Urothelium cell line (cell line): ENCODE measurements around the gene ZP2.
"Not testable (repeated sequence)": the region's sequence is repeated elsewhere in the genome, so short reads cannot be mapped to it uniquely, and the experiment has no call there.

Source experiments
- DNase-seq: peaks from one replicate; pipeline ENCODE4 v3.0.0; 2011; ENCODE audit warnings: low spot score, mixed read lengths
- FAIRE-seq: peaks from 2 replicates; lab custom pipeline; 2011; peaks lifted over from hg19 to GRCh38; lab: Jason Lieb, UNC

Gene ZP2

DNA sequence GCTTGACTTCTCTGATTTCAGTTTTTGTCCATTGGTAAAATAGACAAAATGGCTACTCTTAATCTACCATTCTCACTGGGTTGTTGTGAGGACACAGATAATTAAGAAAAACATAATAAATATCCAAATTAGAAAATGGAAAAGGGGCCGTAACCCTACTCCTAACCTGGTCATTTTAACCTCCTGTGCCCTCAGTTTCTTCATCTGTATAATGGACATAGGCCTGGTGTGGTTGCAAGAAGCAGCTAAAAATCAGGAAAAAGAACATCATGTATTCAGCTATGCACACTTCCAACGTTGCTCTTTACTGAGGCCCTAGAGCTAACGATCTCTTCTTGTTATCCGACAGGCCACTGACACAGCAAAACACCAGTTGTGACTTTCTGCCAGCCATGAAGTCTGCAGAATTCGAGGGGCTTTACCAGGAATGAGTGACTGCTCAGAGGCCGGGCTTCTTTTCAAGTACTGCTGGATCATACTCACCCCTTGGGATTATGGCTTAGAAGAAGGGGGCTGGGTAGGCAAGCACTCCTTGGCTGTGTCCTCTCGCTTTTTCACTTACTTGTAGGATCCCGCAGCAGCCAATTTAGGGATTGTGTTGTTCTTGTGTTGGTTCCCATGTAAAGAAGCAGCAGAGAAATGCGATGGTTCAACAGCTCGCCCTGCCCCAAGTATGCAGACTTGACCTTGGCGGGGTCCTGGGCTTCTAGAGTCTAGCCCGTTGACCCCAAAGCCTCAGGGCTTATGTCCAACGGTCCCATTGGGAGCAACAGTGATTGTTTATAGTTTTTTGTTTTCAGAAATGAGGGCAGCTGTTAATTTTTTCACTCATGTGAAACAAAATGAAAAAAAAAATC is 32.0 kb downstream of the ZP2 start:
- DNase-seq (no peak), FAIRE-seq (no peak)

DNA sequence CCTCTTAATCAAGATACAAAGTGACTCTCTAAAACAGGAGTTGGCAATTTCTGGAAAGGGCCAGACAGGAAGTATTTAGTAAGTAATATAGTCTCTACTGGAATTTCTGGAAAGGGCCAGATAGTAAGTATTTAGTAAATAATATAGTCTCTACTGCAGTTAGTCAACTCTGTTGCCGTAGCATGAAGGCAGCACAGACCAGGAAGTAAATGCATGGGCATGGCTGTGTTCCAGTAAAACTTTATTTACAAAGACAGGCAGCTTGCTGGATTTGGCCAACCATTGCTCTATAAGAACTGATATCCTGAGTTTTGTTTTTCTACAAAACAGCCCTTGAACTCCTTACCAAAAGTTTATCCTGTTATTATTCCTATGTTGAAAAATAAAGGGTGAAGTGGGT is 36.0 kb downstream of the ZP2 start:
- no peak for FAIRE-seq
- no peak for DNase-seq

- FAIRE-seq: no peak
These were observed 38.7 kb downstream of the ZP2 start for GRCh38 chr16:21172650-21173049.

DNA sequence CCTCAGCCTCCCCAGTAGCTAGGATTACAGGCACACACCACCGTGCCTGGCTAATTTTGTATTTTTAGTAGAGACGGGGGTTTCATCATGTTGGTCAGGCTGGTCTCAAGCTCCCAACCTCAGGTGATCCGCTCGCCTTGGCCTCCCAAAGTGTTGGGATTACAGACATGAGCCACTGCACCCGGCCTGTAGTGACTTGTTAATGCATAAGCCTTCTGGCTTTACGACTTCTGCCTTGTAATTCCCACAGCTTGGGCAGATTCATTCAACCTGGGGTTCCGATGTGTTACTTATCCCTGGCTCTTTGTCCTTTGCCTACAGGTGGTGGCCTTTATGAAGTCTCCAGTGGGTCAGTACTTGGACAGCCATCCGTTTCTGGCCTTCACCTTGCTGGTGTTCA is 41.3 kb downstream of the ZP2 start:
- not testable (repeated sequence) for FAIRE-seq, DNase-seq

More at GRCh38 chr16:21172650-21173049, 38.7 kb downstream of the ZP2 start:
- DNase-seq: no peak

DNA sequence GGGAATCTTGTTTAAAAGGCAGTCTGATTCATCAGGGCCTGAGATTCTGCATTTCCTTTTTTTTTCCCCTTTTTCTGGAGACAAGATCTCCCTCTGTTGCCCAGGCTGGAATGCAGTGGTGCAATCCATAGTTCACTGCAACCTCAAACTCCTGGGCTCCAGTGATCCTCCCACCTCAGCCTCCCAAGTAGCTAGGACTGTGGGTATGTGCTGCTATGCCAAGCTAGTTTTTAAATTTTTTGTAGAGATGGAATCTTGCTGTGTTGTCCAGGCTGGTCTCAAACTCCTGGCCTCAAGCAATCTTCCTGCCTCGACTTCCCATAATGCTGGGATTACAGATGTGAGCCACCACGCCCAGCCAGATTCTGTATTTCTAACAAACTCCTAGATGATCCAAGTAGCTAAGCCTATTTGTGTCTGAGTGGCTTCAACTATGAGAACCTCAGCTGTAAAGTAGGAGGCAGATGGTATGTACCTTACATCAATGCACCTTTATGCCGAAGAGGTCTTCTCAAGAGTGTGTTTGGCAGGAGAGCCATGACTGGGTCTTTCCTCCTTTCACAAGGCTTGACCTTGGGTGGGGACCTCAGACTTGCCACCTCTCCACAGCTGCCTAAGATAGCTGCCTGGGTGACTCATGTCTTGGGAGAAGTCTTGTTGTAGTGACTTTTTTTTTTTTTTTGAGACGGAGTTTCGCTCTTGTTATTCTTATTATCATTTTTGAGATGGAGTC is 42.0 kb downstream of the ZP2 start:
- FAIRE-seq: no peak

DNA sequence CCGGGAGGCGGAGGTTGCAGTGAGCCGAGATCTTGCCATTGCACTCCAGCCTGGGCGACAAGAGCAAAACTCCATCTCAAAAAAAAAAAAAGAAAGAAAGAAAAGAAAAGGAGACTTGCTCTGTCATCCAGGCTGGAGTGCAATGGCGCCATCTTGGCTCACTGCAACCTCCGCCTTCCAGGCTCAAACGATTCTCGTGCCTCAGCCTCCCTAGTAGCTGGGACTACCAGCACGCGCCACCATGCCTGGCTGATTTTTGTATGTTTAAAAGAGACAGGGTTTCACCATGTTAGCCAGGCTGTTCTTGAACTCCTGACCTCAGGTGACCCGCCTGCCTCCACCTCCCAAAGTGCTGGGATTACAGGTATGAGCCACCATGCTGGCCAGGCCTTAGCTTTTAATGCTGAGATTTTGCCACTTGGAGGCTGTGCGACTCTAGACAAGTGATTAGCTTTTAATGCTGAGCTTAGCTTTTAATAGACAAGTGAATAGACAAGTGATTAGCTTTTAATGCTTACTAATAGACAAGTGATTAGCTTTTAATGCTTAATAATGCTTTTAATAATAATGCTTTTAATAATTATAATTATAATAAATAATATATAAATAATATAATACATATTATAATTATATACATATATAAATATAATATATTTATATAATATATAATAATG is 43.3 kb downstream of the ZP2 start:
- DNase-seq (no peak), FAIRE-seq (no peak)

More for the DNA sequence above, 42.0 kb downstream of the ZP2 start:
- no peak for DNase-seq

GRCh38 chr16:21167360-21167759 is 44.0 kb downstream of the ZP2 start:
- FAIRE-seq (no peak), DNase-seq (peak; percentile 67)

- FAIRE-seq (no peak), DNase-seq (peak; percentile 16)
These were observed 44.8 kb downstream of the ZP2 start for GRCh38 chr16:21166561-21166961.

GRCh38 chr16:21164521-21165168 is 46.7 kb downstream of the ZP2 start:
- FAIRE-seq: no peak
- no peak for DNase-seq

DNA sequence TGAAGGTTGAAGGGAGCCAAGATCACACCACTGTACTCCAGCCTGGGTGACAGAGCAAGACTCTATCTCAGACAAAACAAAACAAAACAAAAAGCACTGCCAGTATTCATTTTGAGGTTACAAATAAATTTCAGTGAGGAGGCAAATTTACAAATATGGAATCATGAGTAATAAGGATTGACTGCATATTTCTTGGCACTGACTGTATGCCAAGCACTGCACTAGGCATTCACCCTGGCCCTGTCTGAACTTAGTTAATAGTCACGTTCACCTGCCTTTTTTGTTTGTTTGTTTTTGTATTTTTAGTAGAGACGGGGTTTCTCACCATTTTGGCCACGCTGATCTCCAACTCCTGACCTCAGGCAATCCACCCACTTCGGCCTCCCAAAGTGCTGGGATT is 47.8 kb downstream of the ZP2 start:
- FAIRE-seq: no peak

GRCh38 chr16:21162661-21163151 is 48.7 kb downstream of the ZP2 start:
- FAIRE-seq: no peak

More for the DNA sequence above, 47.8 kb downstream of the ZP2 start:
- DNase-seq: no peak

GRCh38 chr16:21161211-21161610 is 50.2 kb downstream of the ZP2 start:
- FAIRE-seq: no peak
- no peak for DNase-seq

More at GRCh38 chr16:21162661-21163151, 48.7 kb downstream of the ZP2 start:
- no peak for DNase-seq

DNA sequence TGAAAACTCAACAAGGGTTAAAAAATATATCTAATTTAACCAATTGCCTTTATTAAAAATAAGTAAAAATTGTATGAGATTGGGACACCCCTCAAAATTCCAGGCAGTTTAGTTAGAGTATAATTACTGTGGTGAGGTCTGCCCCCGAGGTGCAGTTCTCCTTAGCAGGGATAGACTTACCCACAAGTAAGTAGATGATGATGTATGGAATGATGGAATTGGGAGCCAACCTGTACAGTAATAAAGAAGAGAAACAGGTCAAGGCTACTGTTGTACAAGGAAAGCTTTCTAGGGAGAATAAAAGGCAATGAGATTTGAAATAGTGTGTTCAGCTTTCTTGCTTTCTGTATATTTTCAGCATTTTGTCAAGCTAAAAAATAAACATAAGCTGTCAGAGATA is 51.1 kb downstream of the ZP2 start:
- FAIRE-seq (no peak), DNase-seq (no peak)

- DNase-seq: peak; percentile 17
- no peak for FAIRE-seq
These were observed 52.0 kb downstream of the ZP2 start for GRCh38 chr16:21159281-21159951.

DNA sequence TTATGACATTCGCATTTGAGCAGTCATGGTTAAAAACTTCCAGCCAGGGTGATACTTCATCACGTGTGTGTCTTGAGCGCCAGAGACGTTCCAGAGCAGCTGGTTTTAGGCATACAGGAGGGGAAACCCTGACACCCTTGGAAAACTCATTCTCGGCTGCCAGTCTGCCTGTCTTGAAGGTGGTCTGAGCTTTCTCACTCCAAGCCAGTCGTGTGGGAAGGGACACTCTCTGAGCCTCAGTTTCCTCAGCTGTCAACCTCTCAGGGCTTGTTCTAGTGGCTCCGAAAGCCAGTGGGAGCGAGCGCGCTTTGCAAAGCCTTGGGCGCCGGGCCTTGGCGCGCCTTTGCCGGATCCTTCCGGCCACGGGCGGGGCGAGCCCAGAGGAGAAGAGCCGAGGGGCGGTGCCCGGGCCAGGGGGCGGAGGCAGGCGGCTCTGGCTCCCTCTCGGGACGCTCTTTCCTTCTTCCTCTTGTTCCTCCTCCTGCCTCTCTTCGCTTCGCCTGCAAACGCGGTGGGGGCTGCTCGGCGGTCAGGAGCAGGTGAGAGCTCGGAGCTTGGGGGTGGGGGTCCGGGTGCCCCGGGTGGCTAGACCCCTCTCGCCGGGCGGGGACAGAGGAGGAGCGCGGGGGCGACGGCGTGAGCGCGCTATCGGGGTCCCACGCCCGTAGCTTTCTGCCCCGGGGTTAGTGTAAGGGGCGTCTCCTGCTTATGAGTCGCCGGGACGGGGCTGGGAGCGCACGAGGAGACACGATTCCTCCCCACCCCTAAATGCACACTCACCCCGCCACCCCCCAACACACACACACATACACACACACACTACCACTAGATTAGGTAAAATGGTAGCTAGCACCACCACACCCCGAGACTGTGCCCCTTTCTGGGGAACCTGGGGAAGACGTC is 52.9 kb downstream of the ZP2 start, which contains the start of gene LDAF1:
LDAF1 (plus strand) TSS at position 467 of the 903 bp plus-strand sequence. CDS start 2,509 bp downstream, outside the sequence.
- peak; percentile 89 for DNase-seq
- no peak for FAIRE-seq

- FAIRE-seq (no peak), DNase-seq (no peak)
These were observed 53.7 kb downstream of the ZP2 start for GRCh38 chr16:21157632-21158031.

- DNase-seq: peak; percentile 70
- FAIRE-seq: no peak
These were observed 54.5 kb downstream of the ZP2 start for GRCh38 chr16:21156767-21157467.

- not testable (repeated sequence) for FAIRE-seq, DNase-seq
These were observed 55.4 kb downstream of the ZP2 start for GRCh38 chr16:21156011-21156410.
